ENCODE results near the gene PRR18. TPM values are rescaled to one million over a fixed set of nuclear protein-coding genes. Genes with fewer than 3 reads are reported as not detected.
"Not testable (repeated sequence)": the region's sequence is repeated elsewhere in the genome, so short reads cannot be mapped to it uniquely, and the experiment has no call there.

Gene PRR18, protein sequence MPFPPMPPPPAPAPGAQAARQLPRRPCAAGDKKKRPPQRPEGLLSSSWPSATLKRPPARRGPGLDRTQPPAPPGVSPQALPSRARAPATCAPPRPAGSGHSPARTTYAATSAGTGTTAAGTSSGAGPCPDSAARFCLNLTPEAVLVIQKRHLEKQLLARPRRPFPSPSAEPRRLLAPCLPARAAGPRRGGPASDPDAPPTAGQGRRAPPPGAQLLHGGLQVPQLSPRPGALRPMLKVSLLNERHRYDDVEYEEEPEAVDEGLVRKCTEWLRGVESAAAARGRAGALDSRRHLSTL
- 0.04 TPM for total RNA-seq

DNA sequence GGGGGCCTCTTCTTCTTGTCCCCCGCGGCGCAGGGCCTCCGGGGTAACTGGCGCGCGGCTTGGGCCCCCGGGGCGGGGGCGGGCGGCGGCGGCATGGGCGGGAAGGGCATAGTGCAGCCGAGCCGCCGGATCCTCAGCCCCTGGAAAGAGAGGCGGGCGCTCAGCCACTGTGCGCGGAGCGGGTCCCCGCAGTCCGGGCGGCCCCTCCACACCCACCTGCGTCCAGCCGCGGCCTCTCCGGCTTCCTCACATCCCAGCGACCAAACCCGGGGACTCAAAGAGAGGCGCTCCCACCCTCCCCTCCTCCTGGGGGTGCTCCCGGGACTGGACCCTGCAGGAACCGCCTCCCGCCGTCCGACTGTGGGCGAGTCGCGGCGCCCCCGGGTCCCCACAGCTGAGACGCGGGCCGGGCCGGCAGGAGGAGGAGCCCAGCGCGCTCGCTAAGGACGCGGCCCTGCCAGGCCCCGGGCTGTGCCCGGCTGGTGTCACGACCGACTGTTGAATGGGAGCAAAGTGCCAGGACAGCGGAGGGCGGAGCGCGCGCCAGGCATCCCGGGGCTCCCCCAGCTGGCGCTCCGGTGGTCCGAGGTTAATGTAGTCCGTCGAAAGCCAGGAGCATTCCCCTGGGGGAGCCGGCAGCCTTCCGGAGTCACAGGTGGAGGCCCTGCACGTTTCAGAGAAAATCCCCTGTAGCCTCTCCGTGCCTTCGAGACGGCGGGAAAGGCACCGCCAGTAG lies at the start of gene PRR18:
Gene PRR18, minus strand, starts transcription at position 360 of the 736 bp plus-strand sequence. Its CDS starts 250 bp downstream, at position 110.
- ATAC-seq: peak; percentile 31

DNA sequence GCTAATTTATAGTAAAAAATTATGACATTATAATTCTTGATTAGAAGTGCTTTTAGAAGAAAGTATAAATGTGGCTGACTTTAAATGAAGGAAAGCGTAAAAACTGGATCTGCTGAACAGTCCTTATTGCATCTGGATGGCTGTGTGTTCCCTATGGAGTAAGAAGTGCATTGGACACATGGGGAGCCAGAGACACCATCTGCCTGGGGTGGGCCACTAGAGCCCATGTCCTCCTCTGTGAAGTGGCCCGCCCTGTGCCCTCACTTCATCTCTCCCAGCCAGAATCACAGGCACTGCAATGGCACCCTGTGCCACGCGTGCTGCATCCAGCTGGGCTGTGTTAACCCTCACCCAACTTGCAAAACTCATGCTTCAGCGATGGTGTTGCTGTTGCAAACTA lies 47.4 kb upstream of the PRR18 start:
- ATAC-seq: no peak

DNA sequence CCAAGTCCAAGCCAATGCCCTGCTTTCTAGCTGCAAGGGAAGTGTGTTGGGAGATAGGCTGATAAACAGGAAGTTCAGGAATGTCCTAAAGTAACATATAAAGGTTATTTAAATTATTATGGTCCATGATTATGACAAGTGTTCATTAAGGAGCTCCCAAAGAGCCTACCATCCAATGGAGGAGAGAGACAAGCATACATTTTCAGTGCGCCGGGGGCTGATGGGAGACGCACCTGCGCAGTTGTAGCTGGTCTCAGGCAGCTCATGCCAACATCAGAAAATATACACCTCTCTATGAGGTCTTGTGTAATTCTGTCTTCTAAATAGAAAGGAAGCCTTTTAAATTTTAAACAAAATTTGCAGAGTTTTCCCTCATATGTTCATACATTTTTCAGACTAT lies 46.8 kb upstream of the PRR18 start:
- ATAC-seq: no peak

DNA sequence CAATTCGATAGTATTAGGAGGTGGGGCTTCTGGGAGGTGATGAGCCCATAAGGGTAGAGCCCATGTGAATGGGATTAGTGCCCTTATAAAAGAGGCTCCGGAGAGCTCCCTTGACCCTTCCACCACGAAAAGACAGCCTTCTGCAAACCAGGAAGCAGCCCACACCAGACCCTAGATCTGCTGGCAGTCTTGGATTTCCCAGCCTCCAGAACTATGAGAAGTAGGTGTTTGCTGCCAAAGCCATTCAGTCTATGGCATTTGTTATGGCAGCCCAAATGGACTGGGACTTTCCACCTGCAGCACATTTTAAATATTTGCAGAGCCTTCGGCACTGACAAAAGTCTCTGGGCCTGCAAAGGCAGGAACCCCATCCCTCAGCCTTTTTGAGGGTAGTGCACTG lies 46.0 kb upstream of the PRR18 start:
- no peak for ATAC-seq

DNA sequence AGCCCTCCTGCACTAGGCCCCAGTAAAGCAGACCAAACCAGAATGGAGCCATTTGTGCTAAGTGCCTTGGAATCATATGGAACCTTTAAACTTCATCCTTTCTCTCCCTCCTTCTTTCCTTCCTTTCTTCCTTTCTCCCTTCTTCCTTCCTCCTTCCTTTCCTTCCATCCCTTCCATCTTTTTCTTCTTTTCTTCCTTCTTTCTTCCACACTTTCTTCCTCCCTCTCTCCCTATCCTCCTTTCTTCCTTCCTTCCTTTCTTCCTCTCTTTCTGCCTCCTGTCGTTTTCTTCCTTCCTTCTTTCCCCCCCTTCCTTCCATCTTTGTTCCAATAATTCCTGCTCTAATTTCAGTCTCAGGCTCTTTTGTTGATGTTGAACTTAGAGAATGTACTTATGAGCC lies 45.3 kb upstream of the PRR18 start:
- ATAC-seq: no peak

DNA sequence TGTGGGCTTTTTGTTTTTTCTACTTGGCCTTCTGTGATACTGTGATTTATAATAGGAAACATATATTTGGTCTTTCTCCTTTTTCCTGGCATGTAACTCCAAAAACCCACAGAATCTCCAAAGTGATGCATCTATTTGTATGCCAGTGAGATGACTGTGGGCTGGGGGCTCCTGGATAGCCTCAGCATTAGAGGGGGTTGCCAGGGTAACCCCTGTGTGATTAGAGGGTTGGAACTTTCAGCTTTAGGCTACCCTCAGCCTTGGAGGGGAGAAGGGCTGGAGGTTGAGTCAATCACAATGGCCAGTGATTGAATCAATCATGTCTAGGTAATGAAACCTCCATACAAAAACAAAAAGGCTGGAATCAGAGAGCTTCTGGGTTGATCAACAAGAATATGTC lies 44.7 kb upstream of the PRR18 start:
- ATAC-seq: no peak

DNA sequence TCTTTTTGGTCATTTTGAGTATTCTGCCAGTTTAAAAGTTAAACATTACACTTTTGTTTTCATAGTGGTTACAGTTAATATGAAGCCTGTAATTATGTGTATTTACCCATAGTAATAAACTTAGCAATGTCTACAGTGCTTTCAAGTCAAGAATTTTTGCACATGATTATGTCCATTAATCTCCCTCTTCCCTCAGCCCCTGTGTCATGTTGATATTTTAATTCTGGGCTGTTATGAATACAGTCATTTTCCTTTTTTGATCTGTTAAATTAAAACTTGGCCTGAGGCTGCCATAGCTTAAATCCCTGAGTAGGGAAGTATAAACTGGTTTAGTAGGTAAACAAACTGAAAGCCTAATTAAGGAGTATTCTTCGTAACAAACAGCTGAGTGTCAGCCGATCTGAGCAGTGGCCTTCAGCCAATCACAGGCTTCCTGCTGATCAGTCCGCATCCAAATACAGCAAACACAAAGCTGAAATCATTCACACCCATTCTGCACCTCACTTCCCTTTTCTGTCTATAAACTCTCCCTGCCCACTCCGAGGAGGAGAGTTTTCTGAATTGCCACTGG lies 43.6 kb upstream of the PRR18 start:
- ATAC-seq: peak; percentile 94

DNA sequence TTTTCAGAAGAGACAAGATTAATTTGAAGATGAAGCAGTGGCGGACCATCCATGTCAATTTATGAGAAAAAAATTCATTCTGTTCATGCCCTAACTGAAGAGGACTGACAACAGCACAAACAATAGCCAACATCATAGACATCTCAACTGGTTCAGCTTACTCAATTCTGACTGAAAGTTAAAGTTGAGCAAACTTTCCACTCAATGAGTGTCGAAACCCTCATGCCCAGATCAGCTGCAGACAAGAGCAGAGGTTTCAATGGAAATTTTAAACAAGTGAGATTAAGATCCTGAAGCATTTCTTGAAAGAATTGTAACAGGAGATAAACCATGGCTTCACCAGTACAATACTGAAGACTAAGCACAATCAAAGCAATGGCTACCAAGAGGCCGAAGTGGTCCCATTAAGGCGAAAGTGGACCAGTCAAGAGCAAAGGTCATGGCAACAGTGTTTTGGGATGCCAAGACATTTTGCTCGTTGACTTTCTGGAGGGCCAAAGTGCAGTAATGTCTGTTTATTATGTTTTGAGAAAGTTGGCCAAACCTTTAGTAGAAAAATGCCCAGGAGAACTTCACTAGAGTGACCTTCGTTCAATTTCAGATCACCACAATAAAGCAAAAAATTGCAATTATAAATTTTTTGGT lies 40.2 kb upstream of the PRR18 start:
- ATAC-seq: no peak

DNA sequence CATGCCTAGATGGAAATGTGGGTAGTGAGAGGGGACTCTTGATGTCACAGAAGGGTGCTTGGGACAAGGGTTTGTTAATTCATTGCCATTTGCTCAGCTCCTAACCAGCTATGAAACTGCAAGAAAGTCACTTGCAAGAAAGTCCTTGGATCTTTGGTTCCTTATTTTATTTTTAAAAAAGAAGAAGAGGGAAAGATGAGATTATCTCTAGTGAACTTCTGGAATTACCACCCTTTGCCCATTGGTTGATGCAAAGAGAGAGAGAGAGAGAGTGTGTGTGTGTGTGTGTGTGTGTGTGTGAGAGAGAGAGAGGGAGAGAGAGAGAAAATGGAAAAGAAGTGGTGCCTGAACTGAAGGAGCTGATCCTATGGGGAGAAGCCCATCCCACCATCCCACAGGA lies 38.8 kb upstream of the PRR18 start:
- ATAC-seq: no peak

DNA sequence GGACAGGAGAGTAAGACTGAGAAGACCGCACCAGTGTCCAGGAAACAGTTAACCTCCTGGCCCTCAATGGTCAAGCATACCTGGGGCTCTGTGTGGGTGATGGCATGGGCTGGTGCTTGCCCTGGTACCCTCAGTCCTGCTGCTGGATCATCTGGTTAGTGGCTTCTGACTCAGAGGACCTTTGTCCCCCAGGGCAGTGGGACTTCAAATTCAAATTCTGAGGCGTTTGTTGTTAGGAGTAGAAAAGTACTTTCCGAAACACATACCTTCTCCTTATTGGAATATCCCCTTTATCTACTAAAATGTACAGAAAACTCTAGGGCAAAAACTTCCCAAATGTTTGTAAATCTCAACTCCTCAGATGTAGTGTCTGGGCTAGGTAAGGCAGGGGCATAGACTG lies 38.3 kb upstream of the PRR18 start:
- ATAC-seq: no peak

DNA sequence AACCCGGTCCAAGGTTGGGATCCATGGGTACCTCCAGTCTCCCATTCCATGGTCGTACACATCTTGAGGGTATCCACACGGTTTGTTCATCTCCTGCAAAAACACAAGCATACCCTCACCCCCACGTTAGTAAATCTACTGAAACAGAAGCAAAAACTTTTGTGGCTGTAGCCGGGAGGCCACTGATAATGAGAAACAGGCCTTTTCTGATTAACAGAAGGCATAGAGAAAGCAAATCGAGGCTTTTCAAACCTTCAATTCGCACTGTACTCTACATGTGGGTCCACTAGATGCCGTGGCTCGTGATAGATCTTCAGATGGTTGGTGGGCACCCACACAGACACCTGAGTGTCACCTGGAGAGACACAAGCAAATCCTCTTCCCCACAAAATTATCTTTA lies 37.5 kb upstream of the PRR18 start:
- ATAC-seq: not testable (repeated sequence)

DNA sequence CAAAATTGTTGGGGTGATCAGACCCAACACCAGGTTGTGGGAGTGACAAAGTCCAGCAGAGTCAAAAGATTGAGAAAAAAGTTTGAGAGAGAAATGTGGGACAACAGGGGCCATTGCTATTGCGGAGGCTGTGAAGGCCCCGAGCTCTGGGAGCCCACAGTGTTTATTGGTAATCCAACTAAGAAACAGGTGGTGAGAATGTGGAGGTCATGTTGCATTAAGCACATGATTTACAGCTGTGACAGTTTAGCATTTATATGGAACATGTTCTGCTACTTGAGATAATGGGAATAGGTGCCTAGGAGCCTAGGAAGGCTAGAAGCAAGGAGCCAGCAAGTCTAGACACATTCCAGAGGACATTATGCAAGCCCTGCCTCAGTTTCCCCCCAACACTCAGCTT lies 36.7 kb upstream of the PRR18 start:
- ATAC-seq: not testable (repeated sequence)

DNA sequence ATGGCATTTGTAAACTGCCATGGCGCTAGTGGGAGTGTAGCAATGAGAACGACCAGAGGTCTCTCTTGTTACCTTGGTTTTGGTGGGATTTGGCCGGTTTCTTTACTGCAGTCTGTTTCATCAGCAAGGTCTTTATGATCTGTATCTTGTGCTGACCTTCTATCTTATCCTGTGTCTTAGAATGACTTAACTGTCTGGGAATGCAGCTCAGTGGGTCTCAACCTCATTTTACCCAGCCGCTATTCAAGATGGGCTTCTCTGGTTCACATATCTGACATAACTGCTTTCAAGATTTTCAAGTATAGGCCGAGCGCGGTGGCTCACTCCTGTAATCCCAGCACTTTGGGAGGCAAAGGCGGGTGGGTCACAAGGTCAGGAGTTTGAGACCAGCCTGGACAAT lies 36.0 kb upstream of the PRR18 start:
- ATAC-seq: no peak

DNA sequence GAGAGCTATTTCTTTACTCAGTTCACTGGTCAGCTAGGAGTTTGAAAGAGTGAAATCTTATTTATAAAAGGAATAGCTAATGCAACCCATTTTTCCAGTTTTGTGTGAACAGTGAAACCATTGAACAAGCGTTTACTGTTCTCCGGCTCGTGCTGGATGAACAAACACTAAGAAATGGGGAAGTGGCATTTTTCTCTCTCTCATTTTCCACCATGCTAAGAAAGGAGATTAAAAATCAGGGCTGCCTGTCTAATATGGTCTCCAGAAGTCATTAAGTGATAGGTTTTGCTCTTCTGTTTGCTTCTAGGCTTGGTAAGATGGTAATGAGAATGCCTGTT lies 34.9 kb upstream of the PRR18 start:
- peak; percentile 10 for ATAC-seq

DNA sequence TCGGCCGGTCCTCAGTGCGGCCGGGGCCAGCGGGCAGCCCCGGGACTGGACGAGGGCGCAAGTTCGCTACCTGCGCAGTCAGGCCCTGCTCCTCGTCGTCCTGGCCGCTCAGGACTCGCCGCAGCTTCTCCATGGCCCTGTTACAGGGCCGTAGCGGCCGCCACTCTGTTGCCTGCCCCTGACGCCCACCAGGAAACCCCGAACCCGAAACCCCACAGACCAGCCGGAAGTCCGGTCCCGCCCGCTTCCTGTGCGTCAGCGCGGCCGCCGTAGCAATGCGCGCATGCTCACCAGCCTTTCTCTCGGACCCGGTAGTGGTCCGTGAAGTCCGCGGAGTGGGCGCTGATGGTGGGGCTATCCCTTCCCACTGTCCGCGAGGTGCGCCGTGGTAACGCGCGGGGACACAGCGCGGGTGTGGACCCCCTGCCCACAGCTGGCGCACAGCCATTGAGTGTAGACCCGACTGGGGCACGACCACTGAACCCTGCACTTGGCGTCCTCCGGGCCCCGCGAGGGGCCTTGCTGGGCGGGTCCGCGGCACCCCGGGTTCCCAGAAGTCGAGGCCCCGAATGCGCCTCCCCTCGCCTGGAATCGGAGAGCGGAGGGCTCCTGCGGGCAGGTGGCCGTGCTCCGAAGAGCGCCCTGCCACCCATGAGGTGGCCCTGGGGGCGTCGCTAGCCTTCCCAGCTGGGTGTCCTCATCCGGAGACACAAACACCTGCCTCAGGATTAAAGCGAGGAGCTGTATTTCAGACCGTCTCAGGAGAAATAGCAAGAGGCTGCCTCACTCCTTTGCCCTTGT lies 34.4 kb upstream of the PRR18 start, which contains the start of gene SFT2D1:
Gene SFT2D1, minus strand, starts transcription at position 197 of the 801 bp plus-strand sequence. Its CDS starts 64 bp downstream, at position 133.
- peak; percentile 96 for ATAC-seq

DNA sequence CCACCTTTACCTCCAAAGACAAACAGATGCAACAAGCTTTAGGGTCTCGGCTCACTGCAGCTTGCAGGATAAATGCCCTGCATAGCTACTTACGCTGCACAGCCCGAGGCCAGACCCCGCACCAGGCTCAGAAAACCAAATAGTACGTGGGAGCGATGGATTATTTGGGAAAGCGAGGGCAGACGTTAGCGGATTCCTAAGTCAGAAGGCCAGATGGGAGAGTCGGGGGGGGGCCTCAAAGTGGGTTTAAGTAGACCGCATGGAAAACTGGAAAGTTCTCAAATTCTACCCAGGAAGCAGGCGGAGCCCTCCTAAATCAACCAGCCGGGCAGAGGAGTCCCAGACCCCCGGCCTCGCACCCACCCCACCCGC lies 33.8 kb upstream of the PRR18 start:
- ATAC-seq: peak; percentile 12

DNA sequence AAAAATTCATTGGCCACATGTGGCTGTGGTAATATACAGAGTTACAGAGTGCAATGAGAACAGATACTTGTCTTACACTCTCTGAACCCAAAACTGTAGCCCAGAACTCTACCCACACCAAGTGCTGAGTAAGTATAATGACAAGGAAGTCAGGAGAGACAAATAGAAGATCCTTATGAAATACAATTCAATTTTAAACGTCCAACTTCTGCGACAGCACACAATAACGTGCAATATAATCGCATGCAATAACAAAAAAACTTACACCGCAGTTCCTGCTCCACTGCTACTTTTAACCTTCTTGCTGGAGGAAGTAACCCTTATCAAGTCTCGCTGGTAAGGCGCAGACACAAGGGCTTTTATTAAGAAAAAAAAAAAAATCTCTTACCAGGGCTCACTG lies 33.3 kb upstream of the PRR18 start:
- no peak for ATAC-seq

DNA sequence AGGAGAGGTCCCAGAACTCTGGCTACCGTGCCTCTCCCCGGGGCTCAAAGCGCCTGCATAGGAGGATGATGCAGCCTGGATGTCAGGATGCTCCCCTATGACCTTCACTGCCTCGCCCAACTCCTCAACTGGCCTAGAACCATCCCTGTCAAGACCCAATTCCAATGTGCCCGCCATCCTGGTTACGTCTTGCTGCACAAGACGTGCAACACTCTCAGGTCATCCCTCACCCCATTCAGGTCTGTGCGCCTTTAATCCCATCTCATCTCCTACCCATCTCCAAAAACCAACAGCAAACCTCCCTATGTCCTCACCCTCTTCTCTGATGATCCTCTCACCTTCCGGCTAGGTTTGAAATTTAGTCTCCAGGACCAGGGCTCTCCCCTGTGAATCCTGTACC lies 30.7 kb upstream of the PRR18 start:
- no peak for ATAC-seq

DNA sequence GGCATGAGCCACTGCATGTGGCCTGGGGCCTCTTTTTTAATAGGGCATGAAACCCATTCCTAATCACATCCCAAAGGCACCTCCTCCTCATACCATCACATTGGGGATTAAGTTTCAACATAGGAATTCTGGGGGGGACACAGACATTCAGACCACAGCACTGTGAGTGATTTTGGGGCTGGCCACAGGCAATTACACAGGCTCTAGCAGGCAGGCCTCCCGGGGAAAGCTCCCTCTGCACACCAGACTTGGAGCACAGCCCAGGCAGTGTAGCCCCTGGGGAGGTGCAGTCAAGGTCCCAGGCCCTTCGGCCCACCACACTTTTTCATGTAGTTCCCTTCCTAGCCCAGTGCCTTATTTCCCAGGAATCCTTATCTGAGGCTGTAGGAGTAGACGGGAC lies 28.7 kb upstream of the PRR18 start:
- ATAC-seq: no peak

DNA sequence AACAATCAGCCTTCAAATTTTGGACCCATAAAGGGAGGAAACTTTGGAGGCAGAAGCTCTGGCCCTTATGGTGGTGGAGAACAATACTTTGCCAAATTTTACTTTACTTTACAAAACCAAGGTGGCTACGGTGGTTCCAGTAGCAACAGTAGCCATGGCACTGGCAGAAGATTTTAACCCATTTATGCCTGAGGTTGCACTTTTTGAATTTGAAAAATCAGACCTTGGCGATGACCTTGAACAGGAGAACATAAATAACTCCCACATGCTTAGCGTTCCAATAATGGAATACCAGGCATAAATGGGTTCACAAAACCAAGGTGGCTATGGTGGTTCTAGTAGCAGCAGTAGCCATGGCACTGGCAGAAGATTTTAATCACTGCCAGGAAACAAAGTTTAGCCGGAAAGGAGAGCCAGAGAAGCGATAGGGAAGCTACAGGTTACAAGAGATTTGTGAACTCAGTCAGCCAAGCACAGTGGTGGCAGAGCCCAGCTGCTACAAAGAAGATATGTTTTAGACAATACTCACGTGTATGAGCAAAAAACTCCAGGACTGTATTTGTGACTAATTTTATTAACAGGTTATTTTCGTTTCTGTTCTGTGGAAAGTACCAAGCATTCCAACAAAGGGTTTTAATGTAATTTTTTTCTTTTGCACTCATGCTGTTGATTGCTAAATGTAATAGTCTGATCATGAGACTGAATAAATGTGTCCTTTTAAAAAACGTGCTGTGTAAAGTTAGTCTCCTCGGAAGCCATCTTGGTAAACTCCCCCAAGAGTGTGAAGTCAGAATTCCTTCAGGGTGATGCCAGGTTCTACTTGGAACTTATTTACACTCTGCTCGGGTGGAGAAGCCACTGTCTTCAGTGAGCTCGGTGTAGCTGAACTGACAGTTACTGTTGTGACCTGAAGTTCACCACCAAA lies 27.4 kb upstream of the PRR18 start:
- ATAC-seq: no peak

DNA sequence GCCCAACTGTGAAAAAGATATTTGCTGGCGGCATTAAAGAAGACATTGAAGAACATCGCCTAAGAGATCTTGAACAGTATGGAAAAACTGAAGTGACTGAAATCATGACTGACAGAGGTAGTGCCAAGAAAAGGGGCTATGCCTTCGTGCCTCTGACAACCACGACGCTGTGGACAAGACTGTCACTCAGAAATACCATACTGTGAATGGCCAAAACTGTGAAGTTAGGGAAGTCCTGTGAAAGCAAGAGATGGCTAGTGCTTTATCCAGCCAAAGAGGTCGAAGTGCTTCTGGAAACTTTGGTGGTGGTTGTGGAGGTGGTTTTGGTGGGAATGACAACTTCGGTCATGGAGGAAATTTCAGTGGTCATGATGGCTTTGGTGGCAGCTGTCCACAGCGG lies 26.7 kb upstream of the PRR18 start:
- no peak for ATAC-seq

All from esophagus mucosa (tissue), 1 donor.